SKM-1 treated with dmso at 0.1 percent for 144 hours (cell line): ENCODE results near the gene SYT2.
"Not testable (repeated sequence)": the region's sequence is repeated elsewhere in the genome, so short reads cannot be mapped to it uniquely, and the experiment has no call there.

Experiments
- DNase-seq: peaks from one replicate; lab custom pipeline; 2025; ENCODE audit not compliant: unreplicated experiment; lab: John Stamatoyannopoulos, UW

The SYT2 gene

GRCh38 chr1:202644219-202645096 lies 65.8 kb downstream of the SYT2 start:
- no peak for DNase-seq

- DNase-seq: no peak
Measured at GRCh38 chr1:202643397-202644218, 66.6 kb downstream of the SYT2 start.

- no peak for DNase-seq
Measured at GRCh38 chr1:202642619-202643291, 67.5 kb downstream of the SYT2 start.

- DNase-seq: no peak
Measured at GRCh38 chr1:202642212-202642611, 68.0 kb downstream of the SYT2 start.

- DNase-seq: no peak
Measured at GRCh38 chr1:202639500-202639899, 70.8 kb downstream of the SYT2 start.

GRCh38 chr1:202638701-202639305 lies 71.5 kb downstream of the SYT2 start:
- DNase-seq: not testable (repeated sequence)

GRCh38 chr1:202638019-202638700 lies 72.1 kb downstream of the SYT2 start:
- DNase-seq: no peak

GRCh38 chr1:202637321-202638018 lies 72.8 kb downstream of the SYT2 start:
- not testable (repeated sequence) for DNase-seq

- not testable (repeated sequence) for DNase-seq
Measured at GRCh38 chr1:202636171-202636570, 74.1 kb downstream of the SYT2 start.

GRCh38 chr1:202632241-202632640 lies 78.0 kb downstream of the SYT2 start:
- no peak for DNase-seq

GRCh38 chr1:202631076-202631923 lies 79.0 kb downstream of the SYT2 start:
- DNase-seq: no peak

GRCh38 chr1:202630541-202630940 lies 79.7 kb downstream of the SYT2 start:
- DNase-seq: no peak

GRCh38 chr1:202630096-202630495 lies 80.2 kb downstream of the SYT2 start:
- DNase-seq: not testable (repeated sequence)

- peak; percentile 89 for DNase-seq
Measured at GRCh38 chr1:202629257-202629811, 80.9 kb downstream of the SYT2 start.

GRCh38 chr1:202628646-202629215 lies 81.5 kb downstream of the SYT2 start:
- no peak for DNase-seq

- no peak for DNase-seq
Measured at GRCh38 chr1:202627841-202628565, 82.3 kb downstream of the SYT2 start.

GRCh38 chr1:202627036-202627435 lies 83.2 kb downstream of the SYT2 start:
- not testable (repeated sequence) for DNase-seq
